ENCODE results near the gene PARVB.

DNA sequence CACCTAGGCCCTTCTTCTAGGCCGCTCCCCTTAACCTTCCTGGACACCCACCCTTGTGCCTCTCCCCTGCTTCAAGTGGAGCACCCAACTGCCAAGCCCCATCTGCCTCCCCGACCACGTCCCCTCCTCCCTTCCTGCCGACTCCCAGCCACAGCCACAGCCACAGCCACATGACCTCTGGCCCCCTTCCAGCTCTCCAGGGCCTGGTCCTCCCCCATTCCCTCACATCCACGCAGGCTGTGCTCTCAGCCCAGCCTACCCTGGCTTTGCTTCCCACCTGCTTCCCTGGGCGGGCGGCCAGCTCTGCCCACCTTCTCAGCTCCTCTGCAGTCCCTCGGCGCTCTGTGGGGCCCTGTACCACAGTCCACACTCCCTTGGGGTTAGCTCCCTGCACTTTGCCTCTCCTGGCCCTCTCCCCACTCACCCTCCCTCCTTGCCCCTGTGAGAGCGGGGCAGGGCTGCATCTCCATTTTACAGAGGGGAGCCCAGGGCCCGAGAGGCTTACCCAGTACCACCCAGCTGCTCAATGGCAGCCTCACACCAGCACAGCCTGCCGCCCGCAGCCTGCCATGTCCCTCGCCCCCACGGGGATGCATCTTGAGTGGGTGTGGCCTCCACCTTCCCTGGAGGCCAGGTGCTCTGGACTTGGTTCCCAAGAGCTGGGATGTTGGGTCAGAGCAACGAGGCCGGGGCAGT is 176.9 kb downstream of the PARVB start:
- TF ChIP-seq, protein P1, sequence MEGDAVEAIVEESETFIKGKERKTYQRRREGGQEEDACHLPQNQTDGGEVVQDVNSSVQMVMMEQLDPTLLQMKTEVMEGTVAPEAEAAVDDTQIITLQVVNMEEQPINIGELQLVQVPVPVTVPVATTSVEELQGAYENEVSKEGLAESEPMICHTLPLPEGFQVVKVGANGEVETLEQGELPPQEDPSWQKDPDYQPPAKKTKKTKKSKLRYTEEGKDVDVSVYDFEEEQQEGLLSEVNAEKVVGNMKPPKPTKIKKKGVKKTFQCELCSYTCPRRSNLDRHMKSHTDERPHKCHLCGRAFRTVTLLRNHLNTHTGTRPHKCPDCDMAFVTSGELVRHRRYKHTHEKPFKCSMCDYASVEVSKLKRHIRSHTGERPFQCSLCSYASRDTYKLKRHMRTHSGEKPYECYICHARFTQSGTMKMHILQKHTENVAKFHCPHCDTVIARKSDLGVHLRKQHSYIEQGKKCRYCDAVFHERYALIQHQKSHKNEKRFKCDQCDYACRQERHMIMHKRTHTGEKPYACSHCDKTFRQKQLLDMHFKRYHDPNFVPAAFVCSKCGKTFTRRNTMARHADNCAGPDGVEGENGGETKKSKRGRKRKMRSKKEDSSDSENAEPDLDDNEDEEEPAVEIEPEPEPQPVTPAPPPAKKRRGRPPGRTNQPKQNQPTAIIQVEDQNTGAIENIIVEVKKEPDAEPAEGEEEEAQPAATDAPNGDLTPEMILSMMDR (optimal IDR thresholded peaks at IDR 0.05 in 1 of 3, IDR thresholded peaks at IDR 0.05 in 1 of 3, conservative IDR thresholded peaks at IDR 0.05 in 1 of 3; ENCODE audit: extremely low read depth in 1 of 3, insufficient read depth in 2 of 3, low read length in 3 of 3) = no peak
- TF ChIP-seq EZH2 (IDR thresholded peaks at IDR 0.05; ENCODE audit: low read length) = no peak
